AG04450 (cell line): ENCODE results near the gene MAPRE2. TPM values are rescaled to one million over a fixed set of nuclear protein-coding genes. Genes with fewer than 3 reads are reported as not detected.

Experiments
- CTCF ChIA-PET: fragments of 300-600, 350-600 bp; formaldehyde crosslinking; extraction: SDS; loops from one replicate; lab custom pipeline; 2022; ENCODE audit warnings: antibody characterized with exemption, inconsistent platforms; lab: Charles Lee
- POLR2A ChIA-PET: fragments of 350-600 bp; formaldehyde crosslinking; extraction: SDS; loops from one replicate; lab custom pipeline; 2021; ENCODE audit warnings: antibody characterized with exemption, inconsistent platforms; lab: Yijun Ruan, JAX
- DNase-seq: peaks from one replicate; pipeline ENCODE4 v3.0.0-alpha.2; 2011; ENCODE audit warnings: low read depth, low spot score
- H3K27ac ChIP-seq: one replicate; pipeline ENCODE4 v1.5.1; 2012; ENCODE audit warnings: low read depth, low read length, control low read depth
- H3K27me3 ChIP-seq: one replicate; pipeline ENCODE4 v1.6.0; 2012; ENCODE audit warnings: low read length; ENCODE audit not compliant: control insufficient read depth, insufficient read depth
- H3K4me3 ChIP-seq: 2 replicates; pipeline ENCODE4 v1.5.1; 2011; ENCODE audit warnings: mild to moderate bottlenecking, low read depth, low read length, control low read depth
- H3K9me3 ChIP-seq: 2 replicates; pipeline ENCODE4 v1.5.1; 2012; ENCODE audit warnings: low read length; ENCODE audit not compliant: control insufficient read depth, insufficient read depth
- polyA plus RNA-seq: library from polyadenylated mRNA; depleted of rRNA; stranded (reverse); fragments of >200 nt; gene quantifications from 2 replicates; pipeline ENCODE4 v1.2.3, GENCODE V29; 2011
- TF ChIP-seq, protein P1 (sequence below): IDR thresholded peaks from 2 replicates; pipeline ENCODE4 v1.5.1; 2011; ENCODE audit warnings: low read depth, low read length, control low read depth, inconsistent platforms

MAPRE2 gene
- polyA plus RNA-seq, 1 experiment: 48.8 TPM

DNA sequence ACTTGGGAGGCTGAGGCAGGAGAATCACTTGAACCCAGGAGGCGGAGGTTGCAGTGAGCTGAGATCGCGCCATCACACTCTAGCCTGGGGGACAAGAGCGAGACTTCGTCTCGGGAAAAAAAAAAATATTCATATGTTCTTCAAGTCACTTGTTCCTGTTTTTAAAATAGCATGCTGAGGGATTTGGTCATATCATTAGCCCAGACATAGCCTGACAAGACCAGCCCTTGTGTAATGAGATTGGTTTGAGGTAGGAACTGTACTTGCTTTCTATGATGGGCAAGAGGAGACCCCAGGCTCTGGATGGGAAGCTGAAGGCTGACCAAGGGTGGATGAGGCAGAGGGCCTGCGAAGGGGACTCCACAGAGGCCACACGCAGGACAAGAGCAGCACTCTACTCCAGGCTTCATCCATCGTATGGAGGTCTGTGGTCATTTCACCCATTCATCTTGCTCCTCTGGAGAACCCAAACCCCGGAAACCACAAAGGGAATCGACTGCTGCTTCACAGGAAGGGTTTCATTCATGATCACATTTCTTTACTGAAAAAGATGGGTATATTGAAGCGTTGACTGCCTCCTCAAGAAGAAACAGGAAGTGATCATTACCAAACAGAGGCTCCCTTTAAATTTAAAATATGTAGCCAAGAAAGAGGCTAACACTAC, 112.5 kb downstream of the MAPRE2 start:
- CTCF ChIA-PET: interaction anchor here (1.5 kb wide), 1 partner anchor 10 kb away, joined by 5 read pairs; no protein-coding TSS in a partner anchor
- POLR2A ChIA-PET: no interaction called here
- Histone ChIP-seq H3K4me3 (no peak overlapping the region), H3K27me3 (no peaks in the 10 kb centered on the region), H3K9me3 (no peaks in the 10 kb centered on the region), H3K27ac (no peak overlapping the region)
- TF ChIP-seq, protein P1, sequence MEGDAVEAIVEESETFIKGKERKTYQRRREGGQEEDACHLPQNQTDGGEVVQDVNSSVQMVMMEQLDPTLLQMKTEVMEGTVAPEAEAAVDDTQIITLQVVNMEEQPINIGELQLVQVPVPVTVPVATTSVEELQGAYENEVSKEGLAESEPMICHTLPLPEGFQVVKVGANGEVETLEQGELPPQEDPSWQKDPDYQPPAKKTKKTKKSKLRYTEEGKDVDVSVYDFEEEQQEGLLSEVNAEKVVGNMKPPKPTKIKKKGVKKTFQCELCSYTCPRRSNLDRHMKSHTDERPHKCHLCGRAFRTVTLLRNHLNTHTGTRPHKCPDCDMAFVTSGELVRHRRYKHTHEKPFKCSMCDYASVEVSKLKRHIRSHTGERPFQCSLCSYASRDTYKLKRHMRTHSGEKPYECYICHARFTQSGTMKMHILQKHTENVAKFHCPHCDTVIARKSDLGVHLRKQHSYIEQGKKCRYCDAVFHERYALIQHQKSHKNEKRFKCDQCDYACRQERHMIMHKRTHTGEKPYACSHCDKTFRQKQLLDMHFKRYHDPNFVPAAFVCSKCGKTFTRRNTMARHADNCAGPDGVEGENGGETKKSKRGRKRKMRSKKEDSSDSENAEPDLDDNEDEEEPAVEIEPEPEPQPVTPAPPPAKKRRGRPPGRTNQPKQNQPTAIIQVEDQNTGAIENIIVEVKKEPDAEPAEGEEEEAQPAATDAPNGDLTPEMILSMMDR: no peak
- DNase-seq: no peak

DNA sequence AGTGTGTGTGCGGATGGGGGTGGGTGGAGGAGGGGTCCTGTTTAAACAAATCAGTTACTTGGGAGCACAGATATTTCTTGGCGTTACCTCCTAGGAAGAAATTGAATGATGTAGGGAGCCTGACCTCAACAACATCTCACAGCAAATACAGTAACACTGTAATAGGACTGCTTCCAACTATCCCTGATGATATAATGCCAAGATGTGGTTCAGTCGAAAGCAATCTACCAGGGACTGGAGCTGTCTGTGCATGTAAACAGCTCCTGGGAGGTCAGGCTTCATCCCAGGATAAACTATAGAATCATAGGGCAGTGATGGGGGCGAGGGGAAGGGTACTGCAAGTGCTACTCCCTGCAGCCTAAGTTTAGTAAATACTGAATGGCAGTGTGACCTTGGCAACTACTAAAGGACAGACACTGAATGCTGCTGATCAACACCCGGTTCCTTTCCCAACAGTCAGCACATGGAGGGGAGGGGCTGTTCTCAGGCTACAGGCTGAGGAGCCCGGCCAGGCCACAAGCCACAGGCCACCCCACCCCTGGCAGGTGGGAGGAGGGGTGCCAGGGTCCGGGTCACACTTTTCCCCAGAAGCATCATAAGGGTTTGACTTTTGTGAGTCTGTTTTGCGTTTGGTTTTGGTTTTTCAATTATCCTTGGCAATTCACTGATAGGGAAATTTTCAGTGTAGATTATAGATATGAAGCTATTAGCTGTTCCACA, 114.3 kb downstream of the MAPRE2 start:
- H3K27ac ChIP-seq: no peak overlapping the region
- ChIA-PET POLR2A (no interaction called here), CTCF (interaction anchor here (1.5 kb wide), 1 partner anchor 11 kb away, joined by 5 read pairs; no protein-coding TSS in a partner anchor)
- H3K27me3 ChIP-seq: no peaks in the 10 kb centered on the region
- no peak for DNase-seq
- H3K4me3 ChIP-seq: no peak overlapping the region
- TF ChIP-seq, protein P1: no peak
- no peaks in the 10 kb centered on the region for H3K9me3 ChIP-seq

DNA sequence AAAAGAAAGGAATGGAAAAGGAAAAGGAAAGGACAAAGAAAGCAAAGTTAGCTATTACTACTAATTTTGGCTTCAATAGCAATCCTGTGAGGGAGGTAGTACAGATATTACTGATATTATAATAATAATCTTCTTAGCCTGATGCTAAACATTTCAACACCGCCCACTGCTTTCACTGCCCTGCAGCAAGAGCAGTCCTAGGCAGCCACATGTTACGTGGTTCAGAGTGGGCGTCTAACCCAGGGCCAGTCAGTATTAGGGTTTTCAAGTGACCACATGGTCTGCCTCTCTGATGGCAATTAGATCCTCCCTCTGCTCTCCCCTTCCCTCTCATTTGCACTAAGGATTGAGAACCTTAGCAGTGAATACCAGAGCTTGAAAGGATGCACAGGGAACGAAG, 116.0 kb downstream of the MAPRE2 start:
- ChIA-PET CTCF (interaction anchor here (1.1 kb wide), 1 partner anchor 14 kb away, joined by 4 read pairs; no protein-coding TSS in a partner anchor), POLR2A (no interaction called here)
- H3K9me3 ChIP-seq: no peaks in the 10 kb centered on the region
- H3K4me3 ChIP-seq: no peak overlapping the region
- TF ChIP-seq, protein P1: no peak
- no peak for DNase-seq
- no peak overlapping the region for H3K27ac ChIP-seq
- no peaks in the 10 kb centered on the region for H3K27me3 ChIP-seq

DNA sequence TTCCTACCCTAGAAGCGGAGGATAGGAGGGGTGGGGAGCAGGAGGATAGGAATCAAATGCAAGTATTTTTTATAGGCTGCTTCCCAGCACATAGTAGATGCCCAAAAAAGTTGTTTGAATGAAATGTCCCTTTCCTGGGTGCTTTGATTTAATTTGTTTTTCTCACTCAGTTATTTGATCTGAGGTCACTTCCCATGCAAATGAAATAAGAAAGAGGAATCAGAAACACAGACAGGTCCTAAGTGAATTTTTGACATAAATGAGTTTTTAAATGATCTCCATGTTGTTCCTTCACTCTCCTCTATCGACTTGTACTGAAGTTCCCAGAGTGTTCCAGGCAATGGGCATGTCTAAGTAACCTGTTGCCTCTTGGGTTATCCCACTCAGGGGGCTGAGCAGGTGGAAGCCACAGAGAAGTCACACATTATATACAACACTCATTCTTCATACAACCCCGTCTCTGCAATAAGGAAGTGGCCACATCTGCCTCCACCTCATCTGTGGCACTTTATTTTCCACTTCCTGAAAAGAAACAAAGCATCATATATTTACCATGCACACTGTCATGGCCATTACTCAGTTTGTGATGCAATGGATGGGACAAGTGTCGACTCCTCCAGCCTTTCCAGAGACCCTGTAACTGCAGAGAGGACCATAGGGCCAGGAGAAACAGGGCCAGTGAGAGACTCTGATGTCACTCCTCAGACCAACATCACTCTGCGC, 117.7 kb downstream of the MAPRE2 start:
- Histone ChIP-seq H3K27ac (no peak overlapping the region), H3K9me3 (no peaks in the 10 kb centered on the region), H3K4me3 (no peak overlapping the region), H3K27me3 (peaks cover 4% of the 10 kb centered on the region)
- ChIA-PET POLR2A (no interaction called here), CTCF (interaction anchor here (1.2 kb wide), 1 partner anchor 15 kb away, joined by 3 read pairs; no protein-coding TSS in a partner anchor)
- DNase-seq: no peak
- TF ChIP-seq, protein P1: no peak
